T-cell (primary cell): ENCODE data around the gene PANK1. TPM values are rescaled to one million over a fixed set of nuclear protein-coding genes. Genes with fewer than 3 reads are reported as not detected.

Source experiments
- ATAC-seq, 4 experiments: fragments of 200-7000 bp in 3 of 4; fragments of 150-1000 bp in 1 of 4; cut with Tn5 transposase; replicated peaks in 1 of 4; 1 replicate in 3 of 4; 2 replicates in 1 of 4; pipeline ENCODE4 v1.10.0; 2021; ENCODE audit warnings: moderate library complexity in 3 of 4, mild to moderate bottlenecking in 2 of 4, moderate number of reproducible peaks in 1 of 4
- CTCF ChIA-PET, 2 donors: fragments of 300-600 bp; sonication (Branson Sonifier 250); formaldehyde crosslinking; loops; one replicate each; lab custom pipeline; 2022; ENCODE audit warnings: antibody characterized with exemption in 2 of 2; lab: Charles Lee
- POLR2A ChIA-PET, 2 donors: fragments of 300-600 bp; sonication (Branson Sonifier 250); formaldehyde crosslinking; loops; one replicate each; lab custom pipeline; 2022; ENCODE audit warnings: antibody characterized with exemption in 2 of 2; lab: Charles Lee
- DNase-seq, 35 experiments: peaks; one replicate each; pipeline versions ENCODE4 v3.0.0 to v3.0.0-alpha.2; 2013 to 2023
- H3K27ac ChIP-seq: one replicate; pipeline ENCODE4 v1.5.1; 2013; ENCODE audit warnings: low read length
- H3K27me3 ChIP-seq, 2 experiments: replicated peaks in 1 of 2; 1 replicate in 1 of 2; 2 replicates in 1 of 2; pipeline versions ENCODE4 v1.6.1 to v1.7.0; 2013; ENCODE audit warnings: low read length in 1 of 2, mixed read lengths in 1 of 2; ENCODE audit not compliant: control insufficient read depth in 2 of 2, insufficient read depth in 2 of 2; ENCODE audit errors: extremely low read depth in 1 of 2
- H3K36me3 ChIP-seq, 2 donors: 1 replicate in 1 of 2; 2 replicates in 1 of 2; pipeline versions ENCODE4 v1.6.1 to v1.7.0; 2013; ENCODE audit warnings: low read length in 1 of 2; ENCODE audit not compliant: control insufficient read depth in 2 of 2, insufficient read depth in 1 of 2; ENCODE audit errors: extremely low read depth in 1 of 2
- H3K4me1 ChIP-seq, 2 experiments: 1 replicate in 1 of 2; 2 replicates in 1 of 2; pipeline versions ENCODE4 v1.6.1 to v1.7.0; 2013; ENCODE audit warnings: low read length in 2 of 2, mixed read lengths in 1 of 2; ENCODE audit not compliant: insufficient read depth in 2 of 2, control insufficient read depth in 1 of 2; ENCODE audit errors: extremely low read depth in 1 of 2
- H3K4me3 ChIP-seq, 2 donors: 1 replicate in 1 of 2; 2 replicates in 1 of 2; pipeline versions ENCODE4 v1.5.1 to v1.7.0; 2013; ENCODE audit warnings: mild to moderate bottlenecking in 2 of 2, low read length in 1 of 2, moderate library complexity in 1 of 2; ENCODE audit not compliant: control insufficient read depth in 1 of 2; ENCODE audit errors: extremely low read depth in 1 of 2
- H3K9me3 ChIP-seq: 2 replicates; pipeline ENCODE4 v1.7.0; 2013
- H3K27ac Mint-ChIP-seq, 2 donors: one replicate each; pipeline ENCODE4 v1.8.0; 2020 to 2021; ENCODE audit warnings: mild to moderate bottlenecking in 2 of 2, mixed read lengths in 2 of 2
- H3K27me3 Mint-ChIP-seq, 2 donors: one replicate each; pipeline ENCODE4 v1.8.0; 2021 to 2022; ENCODE audit warnings: mixed read lengths in 2 of 2
- H3K36me3 Mint-ChIP-seq: one replicate; pipeline ENCODE4 v1.8.0; 2021; ENCODE audit warnings: mixed read lengths
- H3K4me1 Mint-ChIP-seq, 3 donors: one replicate each; pipeline ENCODE4 v1.8.0; 2020 to 2022; ENCODE audit warnings: mixed read lengths in 3 of 3, mild to moderate bottlenecking in 1 of 3
- H3K4me3 Mint-ChIP-seq, 3 donors: one replicate each; pipeline ENCODE4 v1.8.0; 2020 to 2022; ENCODE audit warnings: mild to moderate bottlenecking in 3 of 3, mixed read lengths in 3 of 3, moderate library complexity in 3 of 3
- H3K9me3 Mint-ChIP-seq, 3 donors: one replicate each; pipeline ENCODE4 v1.8.0; 2020 to 2022; ENCODE audit warnings: mixed read lengths in 3 of 3
- WGBS: methylation state at CpG from one replicate; pipeline ENCODE4 v1.1.5; 2013; ENCODE audit warnings: missing lambda C conversion rate; ENCODE audit not compliant: insufficient coverage; 5-methylcytosine and 5-hydroxymethylcytosine counted together
- total RNA-seq, 35 experiments: library from RNA in 6 of 35; stranded (reverse) in 6 of 35; fragments of 120-200 nt in 1 of 35; gene quantifications; one replicate each; pipeline versions ENCODE4 v1.2.1 to v1.2.4 and lab custom pipeline; 2013 to 2026

Gene PANK1
- total RNA-seq, 5 donors from 2014 or later (not counting 1 experiment from before 2014, with no cell fraction given) = 1.4 to 2.0 (median 1.8) TPM

GRCh38 chr10:89592539-89592938, 52.5 kb downstream of the PANK1 start:
- Histone ChIP-seq H3K4me1 (no peaks in the 10 kb centered on the region), H3K27ac (no peak overlapping the region), H3K27me3 (no peaks in the 10 kb centered on the region), H3K4me3 (no peak overlapping the region), H3K9me3 (no peaks in the 10 kb centered on the region), H3K36me3 (no peaks in the 10 kb centered on the region)
- Mint-ChIP-seq H3K9me3 (no peaks in the 10 kb centered on the region), H3K36me3 (peaks cover 14% of the 10 kb centered on the region), H3K27ac (no peak overlapping the region), H3K4me1 (no peaks in the 10 kb centered on the region), H3K27me3 (no peaks in the 10 kb centered on the region), H3K4me3 (no peak overlapping the region)
- no peak for ATAC-seq
- no peak for DNase-seq
- POLR2A ChIA-PET = no interaction called here
- CTCF ChIA-PET = no interaction called here
- WGBS = 50% methylated on average over 1 of the region's 3 CpGs

- Histone ChIP-seq H3K9me3 (no peaks in the 10 kb centered on the region), H3K36me3 (no peaks in the 10 kb centered on the region), H3K27me3 (no peaks in the 10 kb centered on the region), H3K4me1 (no peaks in the 10 kb centered on the region), H3K4me3 (no peak overlapping the region), H3K27ac (no peak overlapping the region)
- ATAC-seq = no peak
- no peaks in the 10 kb centered on the region for H3K9me3 Mint-ChIP-seq
- ChIA-PET CTCF (no interaction called here), POLR2A (no interaction called here)
- H3K27ac Mint-ChIP-seq = no peak overlapping the region
- DNase-seq = no peak
- no peaks in the 10 kb centered on the region for H3K27me3 Mint-ChIP-seq
- no peak overlapping the region for H3K4me3 Mint-ChIP-seq
- peaks cover 18% of the 10 kb centered on the region for H3K36me3 Mint-ChIP-seq
- no CpG with 5 or more reads among the region's 3 CpGs for WGBS
- no peaks in the 10 kb centered on the region for H3K4me1 Mint-ChIP-seq
Observed at GRCh38 chr10:89591796-89592271, 53.2 kb downstream of the PANK1 start.

DNA sequence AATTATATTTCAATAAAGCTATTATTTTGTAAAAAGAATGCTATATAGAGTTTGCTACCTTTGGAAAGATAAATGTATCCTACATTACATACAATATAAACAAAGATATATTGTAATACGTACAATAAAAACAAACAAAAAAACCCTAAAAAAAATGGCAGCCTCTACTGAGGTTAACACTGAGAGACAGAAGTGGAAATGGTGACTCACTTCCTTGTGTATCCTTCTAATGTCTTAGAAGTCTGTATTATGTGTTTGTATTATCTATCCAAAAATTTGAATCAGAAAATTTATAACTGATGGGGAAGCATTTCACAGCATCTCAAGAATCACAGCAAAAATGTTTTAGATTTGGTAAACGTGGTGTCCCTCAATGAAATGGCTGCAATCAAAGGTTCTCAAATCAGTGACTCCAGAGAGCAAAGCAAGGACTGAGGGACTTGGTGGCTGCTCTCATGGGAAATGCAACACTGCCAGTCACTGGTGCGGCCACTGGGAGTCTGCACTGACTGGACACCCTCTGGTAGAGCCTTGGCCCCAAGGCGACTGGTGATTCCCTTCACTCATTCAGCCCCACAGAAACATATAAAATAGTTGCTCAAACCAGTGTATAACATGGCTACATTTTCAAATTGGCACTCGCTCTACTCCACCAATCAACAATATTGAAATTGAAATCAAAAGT, 53.8 kb downstream of the PANK1 start:
- WGBS = 90% methylated on average over 2 of the region's 5 CpGs
- POLR2A ChIA-PET = no interaction called here
- H3K27me3 Mint-ChIP-seq = no peaks in the 10 kb centered on the region
- no peak overlapping the region for H3K4me3 Mint-ChIP-seq
- Histone ChIP-seq H3K9me3 (no peaks in the 10 kb centered on the region), H3K27me3 (no peaks in the 10 kb centered on the region), H3K36me3 (no peaks in the 10 kb centered on the region), H3K4me1 (no peaks in the 10 kb centered on the region), H3K4me3 (no peak overlapping the region), H3K27ac (no peak overlapping the region)
- DNase-seq = no peak
- no peaks in the 10 kb centered on the region for H3K9me3 Mint-ChIP-seq
- H3K4me1 Mint-ChIP-seq = no peaks in the 10 kb centered on the region
- CTCF ChIA-PET = interaction anchor here in 1 of 2 donors (0.6 kb wide), 1 partner anchor 12 kb away, joined by 3 read pairs; no protein-coding TSS in a partner anchor
- no peak for ATAC-seq
- H3K36me3 Mint-ChIP-seq = peaks cover 18% of the 10 kb centered on the region
- no peak overlapping the region for H3K27ac Mint-ChIP-seq

DNA sequence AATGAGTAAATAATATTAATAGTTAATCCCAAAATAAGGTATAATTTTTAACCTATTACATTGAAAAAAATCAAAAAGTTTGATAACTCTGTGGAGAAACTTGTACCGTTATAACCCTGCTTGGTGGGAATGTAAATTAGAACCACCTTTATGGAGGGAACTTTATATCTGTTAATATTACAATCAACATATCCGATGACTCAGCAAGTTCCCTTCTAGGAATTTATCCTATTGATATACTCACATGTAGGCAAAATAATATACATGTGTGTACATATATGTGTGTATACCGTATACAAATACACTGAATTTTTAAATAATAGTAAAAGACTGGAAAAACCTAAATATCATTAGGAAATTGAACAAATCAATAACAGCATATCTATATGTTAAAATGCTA, 54.7 kb downstream of the PANK1 start:
- DNase-seq (no peak), ATAC-seq (no peak)
- no CpG with 5 or more reads among the region's 3 CpGs for WGBS
- Histone ChIP-seq H3K27ac (no peak overlapping the region), H3K4me1 (no peaks in the 10 kb centered on the region), H3K27me3 (no peaks in the 10 kb centered on the region), H3K36me3 (no peaks in the 10 kb centered on the region), H3K4me3 (no peak overlapping the region), H3K9me3 (no peaks in the 10 kb centered on the region)
- Mint-ChIP-seq H3K4me3 (no peak overlapping the region), H3K27me3 (no peaks in the 10 kb centered on the region), H3K27ac (no peak overlapping the region), H3K9me3 (no peaks in the 10 kb centered on the region), H3K36me3 (peaks cover 18% of the 10 kb centered on the region), H3K4me1 (no peaks in the 10 kb centered on the region)
- ChIA-PET CTCF (interaction anchor here in 1 of 2 donors (0.6 kb wide), 1 partner anchor 13 kb away, joined by 3 read pairs; no protein-coding TSS in a partner anchor), POLR2A (no interaction called here)

DNA sequence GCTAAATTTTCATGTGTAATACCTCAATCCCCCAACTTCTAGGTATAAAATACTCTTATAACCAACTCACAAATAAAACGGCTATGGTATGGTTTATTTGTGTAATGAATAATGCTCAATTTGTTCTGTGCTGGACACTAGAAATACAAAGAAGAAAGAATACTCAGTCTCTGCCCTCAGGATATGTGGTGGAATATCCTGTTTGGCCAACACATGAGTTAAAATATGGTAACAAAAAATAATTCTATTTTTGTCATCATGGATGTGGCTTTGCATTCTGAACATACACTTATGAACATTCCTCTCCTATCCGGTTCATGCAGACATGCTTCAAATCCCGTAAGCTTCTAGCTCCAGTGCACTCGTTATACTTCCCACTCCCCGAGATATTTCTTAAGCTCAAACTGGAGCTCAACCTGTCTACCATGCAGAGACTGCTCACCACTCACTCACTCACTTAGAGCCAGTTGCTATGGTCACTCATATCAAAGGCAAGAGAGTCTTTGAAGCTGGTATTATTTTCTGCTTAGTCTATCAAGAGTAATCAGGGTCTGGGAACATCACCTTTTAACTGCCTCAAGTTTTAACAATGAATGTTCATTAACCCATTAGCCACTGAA, 55.8 kb downstream of the PANK1 start:
- ChIA-PET CTCF (interaction anchor here in 1 of 2 donors (0.5 kb wide), 1 partner anchor 22 kb away, joined by 3 read pairs; no protein-coding TSS in a partner anchor), POLR2A (no interaction called here)
- Histone ChIP-seq H3K4me3 (no peak overlapping the region), H3K4me1 (no peaks in the 10 kb centered on the region), H3K36me3 (no peaks in the 10 kb centered on the region), H3K27me3 (no peaks in the 10 kb centered on the region), H3K27ac (no peak overlapping the region), H3K9me3 (no peaks in the 10 kb centered on the region)
- Mint-ChIP-seq H3K4me3 (no peak overlapping the region), H3K27ac (no peak overlapping the region), H3K36me3 (peaks cover 18% of the 10 kb centered on the region), H3K9me3 (no peaks in the 10 kb centered on the region), H3K27me3 (no peaks in the 10 kb centered on the region), H3K4me1 (no peaks in the 10 kb centered on the region)
- WGBS = 100% methylated on average over 4 of the region's 5 CpGs
- DNase-seq (no peak), ATAC-seq (no peak)

DNA sequence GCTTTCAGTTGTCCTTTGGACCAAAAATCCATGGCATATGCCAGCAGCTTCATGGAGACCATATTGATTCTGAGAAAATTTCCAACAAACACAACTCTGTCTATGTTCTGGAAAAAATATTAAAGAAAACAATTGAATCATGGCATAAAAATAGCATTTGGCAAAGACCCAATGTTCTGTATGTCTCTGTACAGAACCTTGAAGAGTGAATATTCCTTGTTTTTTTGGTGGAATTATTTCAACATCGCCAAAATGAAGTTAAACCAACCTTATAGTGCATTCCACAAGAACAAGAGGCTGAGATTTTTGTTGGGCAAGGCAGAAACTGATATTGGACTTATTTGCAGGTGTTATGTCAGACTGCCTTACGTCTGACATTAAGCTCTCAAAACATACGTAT, 56.4 kb downstream of the PANK1 start:
- H3K9me3 Mint-ChIP-seq = no peaks in the 10 kb centered on the region
- DNase-seq = no peak
- no peaks in the 10 kb centered on the region for H3K4me1 Mint-ChIP-seq
- ChIA-PET POLR2A (no interaction called here), CTCF (no interaction called here)
- ATAC-seq = no peak
- H3K4me1 ChIP-seq = no peaks in the 10 kb centered on the region
- no peak overlapping the region for H3K27ac ChIP-seq
- H3K36me3 ChIP-seq = no peaks in the 10 kb centered on the region
- H3K27me3 ChIP-seq = no peaks in the 10 kb centered on the region
- H3K4me3 Mint-ChIP-seq = no peak overlapping the region
- no peaks in the 10 kb centered on the region for H3K9me3 ChIP-seq
- no peaks in the 10 kb centered on the region for H3K27me3 Mint-ChIP-seq
- no CpG with 5 or more reads among the region's 3 CpGs for WGBS
- H3K4me3 ChIP-seq = no peak overlapping the region
- H3K36me3 Mint-ChIP-seq = peaks cover 16% of the 10 kb centered on the region
- H3K27ac Mint-ChIP-seq = no peak overlapping the region
